OCI-LY7 (cell line): Measurements from ENCODE around the gene DPF3.

ENCODE experiments used
- CTCF ChIP-seq: fragments of 200-600 bp; sonication (generic); conservative IDR thresholded peaks from 2 replicates; pipeline ENCODE4 v1.5.1; 2014; ENCODE audit warnings: mild to moderate bottlenecking, antibody characterized with exemption, low read length, moderate library complexity, mixed read lengths
- EZH2phosphoT487 ChIP-seq: fragments of 200-600 bp; sonication (generic); IDR thresholded peaks from 2 replicates; pipeline ENCODE4 v1.6.1; 2018; ENCODE audit warnings: low read depth, borderline replicate concordance, mild to moderate bottlenecking, mixed run types, antibody characterized with exemption, low read length, moderate library complexity, mixed read lengths

GRCh38 chr14:72743626-72744025 is 150.3 kb downstream of the DPF3 start:
- TF ChIP-seq CTCF (no peak), EZH2phosphoT487 (no peak)
